ENCODE measurements around the gene ST6GALNAC6.

DNA sequence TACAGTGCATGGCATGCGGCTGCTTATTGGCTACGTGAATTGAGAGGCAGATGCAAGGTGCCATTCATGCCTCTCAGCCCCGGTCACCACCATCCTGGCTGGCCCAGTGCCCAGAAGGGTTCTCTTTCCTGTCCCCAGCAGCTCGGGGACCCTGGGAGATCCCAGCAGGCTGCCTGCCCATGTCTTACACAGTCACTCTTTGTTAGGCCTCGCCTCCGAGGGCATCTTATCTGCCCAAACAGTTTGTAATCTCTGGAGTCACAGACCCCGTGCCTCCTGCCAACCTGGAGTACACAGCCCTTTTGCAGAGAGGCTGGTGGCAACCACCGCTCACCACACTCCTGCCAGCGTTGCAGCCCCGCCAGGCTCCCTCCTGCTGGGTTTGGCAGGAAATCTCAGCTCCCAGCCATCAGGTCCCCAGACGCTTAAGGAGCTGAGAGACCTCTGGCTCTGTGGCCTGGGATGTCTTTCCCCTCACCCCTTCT lies 14.9 kb downstream of the ST6GALNAC6 start:
- TF ChIP-seq HDAC6 (IDR thresholded peaks at IDR 0.05; ENCODE audit: unreplicated experiment): no peak
- TF ChIP-seq, protein P1, sequence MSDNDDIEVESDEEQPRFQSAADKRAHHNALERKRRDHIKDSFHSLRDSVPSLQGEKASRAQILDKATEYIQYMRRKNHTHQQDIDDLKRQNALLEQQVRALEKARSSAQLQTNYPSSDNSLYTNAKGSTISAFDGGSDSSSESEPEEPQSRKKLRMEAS (IDR thresholded peaks at IDR 0.05; ENCODE audit: low read depth, low read length): no peak
- no peak for TF ChIP-seq GABPA (IDR thresholded peaks at IDR 0.05; ENCODE audit: low read depth)
- no peak for TF ChIP-seq TBL1XR1 (IDR thresholded peaks at IDR 0.05; ENCODE audit: low read depth, low read length)
- no peak for TF ChIP-seq NBN (IDR thresholded peaks at IDR 0.05)

Measured in GM12878 (cell line).